Mucosa of descending colon (tissue), 3 donors: ENCODE results near the gene CEP68. TPM values are rescaled to one million over a fixed set of nuclear protein-coding genes. Genes with fewer than 3 reads are reported as not detected.

ENCODE experiments used
- ATAC-seq: fragments of 200-7000 bp; cut with Tn5 transposase; one replicate; pipeline ENCODE4 v1.9.1; 2020; ENCODE audit warnings: mild to moderate bottlenecking, moderate library complexity
- DNase-seq, 3 donors: peaks; one replicate each; pipeline ENCODE4 v3.0.0-alpha.2; 2020
- H3K36me3 ChIP-seq: fragments of 200-600 bp; one replicate; pipeline ENCODE4 v1.8.0; 2021; ENCODE audit warnings: low read depth, mild to moderate bottlenecking
- H3K4me1 ChIP-seq: fragments of 200-600 bp; one replicate; pipeline ENCODE4 v1.8.0; 2021; ENCODE audit warnings: low read depth, mild to moderate bottlenecking
- H3K4me3 ChIP-seq: fragments of 200-600 bp; one replicate; pipeline ENCODE4 v1.8.0; 2021; ENCODE audit warnings: mild to moderate bottlenecking
- H3K9me3 ChIP-seq: fragments of 200-600 bp; one replicate; pipeline ENCODE4 v1.8.0; 2021; ENCODE audit warnings: mild to moderate bottlenecking
- CTCF ChIP-seq: fragments of 200-600 bp; IDR thresholded peaks from one replicate; pipeline ENCODE4 v1.8.0; 2022; ENCODE audit warnings: antibody characterized with exemption, mild to moderate bottlenecking
- intact Hi-C, 2 donors: fragments of 100-400 bp; cut with DNase I in 1 of 2; cut with micrococcal nuclease in 1 of 2; formaldehyde crosslinking; loops; one replicate each; pipeline versions ENCODE4 v1.11.0 to v1.11.1; 2022; cut with DNase I, micrococcal nuclease
- total RNA-seq, 3 donors: library from RNA; stranded (reverse); fragmentation: NEBNext Ultra II Directional in 2 of 3; extraction: Animal tissue kit (Norgen Biotek cat#: 25700) in 2 of 3; gene quantifications; one replicate each; pipeline versions ENCODE4 v1.2.1 to v1.2.4, GENCODE V29; 2021 to 2023
- donor health status: DM: no; HTN: no; CAD: no; lungs with moderate emphysema.
- donor health status: DM: no; HTN: no; CAD: no.
- donor health status: DM: no; HTN: yes; CAD: no.

Gene CEP68
- total RNA-seq, 3 donors from 2014 or later: 8.9 to 30.9 (median 13.2) TPM

GRCh38 chr2:65057054-65057375 lies 799 bp downstream of the CEP68 start:
- H3K4me3 ChIP-seq: peak overlapping the region; percentile 71
- TF ChIP-seq CTCF: no peak
- intact Hi-C loops: no loop called here
- no peak for ATAC-seq
- no peak for DNase-seq
- peaks cover 3% of the 10 kb centered on the region for H3K36me3 ChIP-seq
- no peaks in the 10 kb centered on the region for H3K9me3 ChIP-seq
- peaks cover 31% of the 10 kb centered on the region for H3K4me1 ChIP-seq

GRCh38 chr2:65057391-65058052 lies 1.3 kb downstream of the CEP68 start:
- peaks cover 3% of the 10 kb centered on the region for H3K36me3 ChIP-seq
- ATAC-seq: peak; percentile 25
- no peaks in the 10 kb centered on the region for H3K9me3 ChIP-seq
- DNase-seq: peak in 1 of 3 donors; percentile 43
- H3K4me3 ChIP-seq: no peak overlapping the region
- peaks cover 31% of the 10 kb centered on the region for H3K4me1 ChIP-seq
- TF ChIP-seq CTCF: no peak
- intact Hi-C loops: no loop called here

DNA sequence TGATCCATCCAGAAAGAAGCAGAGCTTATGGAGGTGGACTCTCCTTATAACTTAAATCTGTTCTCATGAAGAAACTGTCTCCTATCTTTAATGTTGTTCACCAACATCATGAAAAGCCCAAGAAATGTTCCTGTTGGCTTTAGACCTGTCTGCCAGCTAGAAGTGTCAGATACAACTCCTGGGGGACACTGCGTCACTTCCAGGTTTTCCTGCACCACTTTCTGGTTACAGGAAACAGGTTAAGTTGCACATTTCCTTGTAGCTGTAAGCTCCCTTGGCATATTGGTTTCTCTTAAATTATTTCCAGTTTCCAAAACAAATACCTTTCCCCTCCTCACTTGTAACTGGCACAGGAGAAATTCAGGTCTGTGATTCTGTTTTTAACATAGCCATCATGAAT lies 2.9 kb downstream of the CEP68 start:
- Histone ChIP-seq H3K36me3 (peaks cover 3% of the 10 kb centered on the region), H3K4me1 (peaks cover 28% of the 10 kb centered on the region), H3K9me3 (no peaks in the 10 kb centered on the region), H3K4me3 (no peak overlapping the region)
- intact Hi-C loops: no loop called here
- no peak for ATAC-seq
- no peak for TF ChIP-seq CTCF
- no peak for DNase-seq

GRCh38 chr2:65061146-65061909 lies 5.1 kb downstream of the CEP68 start:
- DNase-seq (no peak), ATAC-seq (no peak)
- peaks cover 29% of the 10 kb centered on the region for H3K4me1 ChIP-seq
- intact Hi-C loops: loop anchor here in 1 of 2 donors (10.0 kb wide), 1 partner anchor 123 kb away; no protein-coding TSS in a partner anchor
- H3K36me3 ChIP-seq: no peaks in the 10 kb centered on the region
- no peaks in the 10 kb centered on the region for H3K9me3 ChIP-seq
- TF ChIP-seq CTCF: no peak
- H3K4me3 ChIP-seq: no peak overlapping the region

DNA sequence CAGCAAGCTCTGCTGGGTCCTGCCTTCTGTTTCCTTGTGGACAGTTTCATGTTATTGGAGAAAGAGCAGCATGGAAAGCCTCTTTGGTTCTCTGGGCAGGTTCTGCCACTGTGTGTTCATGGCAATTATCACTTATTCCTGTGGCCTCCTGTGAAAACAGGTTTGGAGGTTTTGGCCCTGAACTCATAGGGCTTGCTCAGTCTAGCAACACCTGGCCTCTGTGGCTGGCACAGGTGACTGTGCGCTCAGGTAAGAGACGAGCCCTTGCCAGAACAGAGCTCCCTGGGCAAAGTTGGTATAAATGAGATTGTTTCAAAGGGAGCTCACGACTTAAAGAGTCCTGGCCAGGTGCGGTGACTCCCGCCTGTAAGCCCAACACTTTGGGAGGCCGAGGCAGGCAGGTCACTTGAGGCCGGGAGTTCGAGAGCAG lies 5.7 kb downstream of the CEP68 start:
- intact Hi-C loops: loop anchor here in 1 of 2 donors (10.0 kb wide), 1 partner anchor 123 kb away; no protein-coding TSS in a partner anchor
- Histone ChIP-seq H3K4me3 (no peak overlapping the region), H3K9me3 (no peaks in the 10 kb centered on the region), H3K4me1 (peaks cover 29% of the 10 kb centered on the region), H3K36me3 (no peaks in the 10 kb centered on the region)
- TF ChIP-seq CTCF: no peak
- no peak for DNase-seq
- ATAC-seq: no peak
